ENCODE results near the gene THBD.

Gene THBD

GRCh38 chr20:23084845-23085365, 35.4 kb upstream of the THBD start:
- no peak for DNase-seq (ENCODE audit: low spot score)

GRCh38 chr20:23084282-23084844, 34.9 kb upstream of the THBD start:
- no peak for DNase-seq (ENCODE audit: low spot score)

- DNase-seq (ENCODE audit: low spot score) = no peak
These were observed 34.2 kb upstream of the THBD start for GRCh38 chr20:23083553-23084220.

- no peak for DNase-seq (ENCODE audit: low spot score)
These were observed 33.5 kb upstream of the THBD start for GRCh38 chr20:23082846-23083552.

GRCh38 chr20:23081263-23081819, 31.9 kb upstream of the THBD start:
- no peak for DNase-seq (ENCODE audit: low spot score)

- DNase-seq (ENCODE audit: low spot score) = no peak
These were observed 31.0 kb upstream of the THBD start for GRCh38 chr20:23080521-23080920.

GRCh38 chr20:23079926-23080325, 30.5 kb upstream of the THBD start:
- no peak for DNase-seq (ENCODE audit: low spot score)

GRCh38 chr20:23079016-23079351, 29.5 kb upstream of the THBD start:
- no peak for DNase-seq (ENCODE audit: low spot score)

GRCh38 chr20:23078351-23079015, 29.0 kb upstream of the THBD start:
- DNase-seq (ENCODE audit: low spot score) = no peak

- no peak for DNase-seq (ENCODE audit: low spot score)
These were observed 27.8 kb upstream of the THBD start for GRCh38 chr20:23077277-23077676.

GRCh38 chr20:23074052-23074451, 24.6 kb upstream of the THBD start:
- DNase-seq (ENCODE audit: low spot score) = no peak

GRCh38 chr20:23072892-23073586, 23.6 kb upstream of the THBD start:
- no peak for DNase-seq (ENCODE audit: low spot score)

- no peak for DNase-seq (ENCODE audit: low spot score)
These were observed 22.5 kb upstream of the THBD start for GRCh38 chr20:23071996-23072395.

- no peak for DNase-seq (ENCODE audit: low spot score)
These were observed 21.9 kb upstream of the THBD start for GRCh38 chr20:23071398-23071797.

GRCh38 chr20:23069108-23069507, 19.6 kb upstream of the THBD start:
- no peak for DNase-seq (ENCODE audit: low spot score)

GRCh38 chr20:23068283-23068682, 18.8 kb upstream of the THBD start:
- DNase-seq (ENCODE audit: low spot score) = no peak

GRCh38 chr20:23066772-23067171, 17.3 kb upstream of the THBD start:
- DNase-seq (ENCODE audit: low spot score) = no peak

GRCh38 chr20:23065266-23066201, 16.1 kb upstream of the THBD start:
- DNase-seq (ENCODE audit: low spot score) = no peak

- DNase-seq (ENCODE audit: low spot score) = no peak
These were observed 14.1 kb upstream of the THBD start for GRCh38 chr20:23063581-23063980.

GRCh38 chr20:23063168-23063567, 13.7 kb upstream of the THBD start:
- DNase-seq (ENCODE audit: low spot score) = no peak

- DNase-seq (ENCODE audit: low spot score) = no peak
These were observed 13.2 kb upstream of the THBD start for GRCh38 chr20:23062632-23063031.

Data from hematopoietic multipotent progenitor cell treated with erythropoietin and hydrocortisone succinate and interleukin-3 and kit ligand, for 15 days (in vitro differentiated cells).